RWPE2 (cell line): ENCODE results near the gene PRDM12.

Source experiments
- ATAC-seq: fragments of 200-7000 bp; cut with Tn5 transposase; 3 replicates; pipeline ENCODE4 v1.9.1; 2021; ENCODE audit warnings: low read depth
- DNase-seq: peaks from one replicate; pipeline ENCODE4 v3.0.0-alpha.2; 2020; ENCODE audit warnings: low spot score
- H3K27ac ChIP-seq: fragments of 450-650 bp; 2 replicates; pipeline ENCODE4 v1.5.1; 2017; ENCODE audit warnings: mild to moderate bottlenecking; ENCODE audit not compliant: poor library complexity, severe bottlenecking
- H3K27me3 ChIP-seq: fragments of 250-450 bp; sonication (Bioruptor Pico); 2 replicates; pipeline ENCODE4 v1.5.1; 2021; ENCODE audit warnings: mild to moderate bottlenecking, moderate library complexity; ENCODE audit not compliant: insufficient read depth, poor library complexity, severe bottlenecking
- H3K36me3 ChIP-seq: fragments of 250-450 bp; sonication (Bioruptor Pico); 2 replicates; pipeline ENCODE4 v1.5.1; 2020; ENCODE audit warnings: low read depth, mild to moderate bottlenecking, moderate library complexity
- H3K4me1 ChIP-seq: fragments of 250-450 bp; sonication (Bioruptor Pico); 2 replicates; pipeline ENCODE4 v1.5.1; 2021; ENCODE audit warnings: mild to moderate bottlenecking, moderate library complexity; ENCODE audit not compliant: insufficient read depth, poor library complexity, severe bottlenecking
- H3K4me3 ChIP-seq: fragments of 250-450 bp; sonication (Bioruptor Pico); 2 replicates; pipeline ENCODE4 v1.5.1; 2021; ENCODE audit warnings: mild to moderate bottlenecking, moderate library complexity; ENCODE audit not compliant: severe bottlenecking
- H3K9me3 ChIP-seq: fragments of 250-450 bp; sonication (Bioruptor Pico); 2 replicates; pipeline ENCODE4 v1.5.1; 2021; ENCODE audit warnings: mild to moderate bottlenecking, moderate library complexity; ENCODE audit not compliant: severe bottlenecking
- CTCF ChIP-seq: fragments of 450-650 bp; IDR thresholded peaks from one replicate; pipeline ENCODE4 v1.5.1; 2017; ENCODE audit warnings: mild to moderate bottlenecking, moderate library complexity; ENCODE audit not compliant: poor library complexity, severe bottlenecking

The PRDM12 gene

DNA sequence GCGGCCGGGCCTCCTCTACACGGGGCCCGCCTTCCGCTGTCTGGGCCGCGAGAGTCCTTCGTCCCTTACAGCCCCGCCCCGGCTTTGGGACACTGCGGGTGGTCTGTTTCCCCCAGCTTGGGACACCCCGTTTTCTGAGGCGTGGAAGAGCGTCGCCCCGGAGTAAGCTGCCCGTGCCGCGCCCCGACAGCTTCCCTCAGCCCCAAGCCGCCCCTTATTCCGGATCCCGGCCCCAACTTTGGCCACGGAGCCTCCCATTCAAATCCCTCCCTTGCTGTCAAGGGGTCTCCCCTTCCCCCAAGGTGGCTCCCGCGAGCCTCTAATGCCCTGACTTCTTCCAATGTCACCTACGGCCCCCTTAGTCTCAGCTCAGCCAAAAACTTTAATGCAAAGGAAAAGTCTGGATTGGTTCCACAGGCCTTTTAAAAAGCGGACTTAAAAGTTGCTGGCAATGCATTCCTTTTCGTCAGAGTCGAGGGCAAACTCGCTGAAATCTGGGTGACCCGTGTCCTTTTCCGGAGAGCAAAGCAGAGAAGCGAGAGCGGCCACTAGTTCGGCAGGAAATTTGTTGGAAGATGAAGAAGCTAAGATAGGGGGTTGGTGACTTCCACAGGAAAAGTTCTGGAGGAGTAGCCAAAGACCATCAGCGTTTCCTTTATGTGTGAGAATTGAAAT lies 49.0 kb downstream of the PRDM12 start:
- ATAC-seq (no peak), DNase-seq (no peak)
- Histone ChIP-seq H3K27ac (peak overlapping the region; percentile 77), H3K36me3 (no peaks in the 10 kb centered on the region), H3K4me1 (peaks cover 6% of the 10 kb centered on the region), H3K27me3 (no peaks in the 10 kb centered on the region), H3K9me3 (no peaks in the 10 kb centered on the region), H3K4me3 (peak overlapping the region; percentile 89)
- peak; percentile 9 for TF ChIP-seq CTCF

- Histone ChIP-seq H3K27me3 (no peaks in the 10 kb centered on the region), H3K4me1 (peaks cover 6% of the 10 kb centered on the region), H3K27ac (peak overlapping the region; percentile 77), H3K4me3 (peak overlapping the region; percentile 89), H3K36me3 (no peaks in the 10 kb centered on the region), H3K9me3 (no peaks in the 10 kb centered on the region)
- DNase-seq (no peak), ATAC-seq (no peak)
- TF ChIP-seq CTCF = no peak
Observed at GRCh38 chr9:130714586-130715110, 50.3 kb downstream of the PRDM12 start.

DNA sequence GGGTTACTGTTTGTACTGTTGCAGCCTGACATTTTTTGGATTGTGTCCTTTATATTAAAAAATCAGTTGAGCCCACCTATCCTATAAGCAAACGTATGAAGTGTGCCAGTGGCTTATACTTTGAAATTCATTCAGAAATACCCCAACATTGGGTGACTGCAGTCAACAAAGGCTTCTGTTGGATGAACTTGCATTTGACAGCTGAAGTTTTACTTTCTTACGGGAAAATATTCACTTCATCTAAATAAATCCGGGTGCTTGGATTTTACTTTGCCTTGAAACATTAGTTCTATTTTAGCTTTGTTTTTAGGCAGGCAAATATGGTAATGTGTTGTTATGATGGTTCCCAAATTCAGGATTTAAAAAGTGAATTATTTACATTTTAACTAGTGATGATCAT lies 50.9 kb downstream of the PRDM12 start:
- no peak for TF ChIP-seq CTCF
- H3K27me3 ChIP-seq = no peaks in the 10 kb centered on the region
- H3K9me3 ChIP-seq = no peaks in the 10 kb centered on the region
- peaks cover 6% of the 10 kb centered on the region for H3K4me1 ChIP-seq
- no peak for DNase-seq
- no peaks in the 10 kb centered on the region for H3K36me3 ChIP-seq
- no peak overlapping the region for H3K27ac ChIP-seq
- peak overlapping the region; percentile 89 for H3K4me3 ChIP-seq
- no peak for ATAC-seq

DNA sequence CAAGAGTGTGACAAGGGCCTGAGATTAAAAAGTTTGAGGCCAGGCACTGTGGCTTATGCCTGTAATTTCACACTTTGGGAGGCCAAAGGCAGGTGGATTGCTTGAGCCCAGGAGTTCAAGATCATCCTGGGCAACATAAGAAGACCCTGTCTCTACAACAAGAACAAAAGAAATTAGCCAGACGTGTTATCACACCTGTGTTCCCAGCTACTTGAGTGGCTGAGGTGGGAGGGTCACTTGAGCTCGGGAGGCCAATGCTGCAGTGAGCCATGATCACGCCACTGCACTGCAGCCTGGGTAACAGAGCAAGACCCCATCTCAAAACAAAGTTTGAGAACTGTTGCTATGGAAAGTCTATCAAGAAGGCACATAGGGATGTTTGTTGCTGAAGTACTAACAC lies 54.2 kb downstream of the PRDM12 start:
- H3K27me3 ChIP-seq = no peaks in the 10 kb centered on the region
- H3K36me3 ChIP-seq = no peaks in the 10 kb centered on the region
- H3K4me3 ChIP-seq = no peak overlapping the region
- H3K4me1 ChIP-seq = peaks cover 4% of the 10 kb centered on the region
- ATAC-seq = no peak
- no peaks in the 10 kb centered on the region for H3K9me3 ChIP-seq
- H3K27ac ChIP-seq = no peak overlapping the region
- no peak for TF ChIP-seq CTCF
- DNase-seq = no peak

DNA sequence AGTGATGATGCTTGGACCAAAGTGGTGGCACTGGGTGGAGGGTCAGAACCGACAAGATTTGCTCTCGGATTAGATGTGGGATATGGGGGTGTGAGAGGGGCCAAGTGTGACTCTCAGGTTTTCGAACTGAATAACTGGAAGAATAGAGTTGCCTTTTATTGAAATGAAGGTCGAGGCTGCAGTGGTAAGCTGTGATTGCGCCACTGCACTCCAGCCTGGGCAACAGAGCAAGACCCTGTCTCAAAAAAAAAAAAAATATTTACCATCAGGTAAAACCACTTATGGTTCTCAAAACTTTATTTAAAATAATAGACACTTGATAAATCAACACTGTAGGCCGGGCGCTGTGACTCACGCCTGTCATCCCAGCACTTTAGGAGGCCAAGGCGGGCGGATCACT lies 56.4 kb downstream of the PRDM12 start:
- Histone ChIP-seq H3K4me1 (peaks cover 4% of the 10 kb centered on the region), H3K4me3 (no peak overlapping the region), H3K27ac (no peak overlapping the region), H3K27me3 (no peaks in the 10 kb centered on the region), H3K36me3 (no peaks in the 10 kb centered on the region), H3K9me3 (no peaks in the 10 kb centered on the region)
- DNase-seq = no peak
- TF ChIP-seq CTCF = no peak
- ATAC-seq = no peak
